Measurements from ENCODE around the gene RNMT. TPM values are rescaled to one million over a fixed set of nuclear protein-coding genes. Genes with fewer than 3 reads are reported as not detected.

The RNMT gene
- polyA plus RNA-seq, 3 donors = 12.9 to 36.4 (median 32.6) TPM

- Mint-ChIP-seq H3K9me3 (peaks cover 29 to 66% (median 55%) of the 10 kb centered on the region in 7 donors), H3K27me3 (ENCODE audit: low read depth in 3 of 3) (no peaks in the 10 kb centered on the region), H3K4me3 (no peak overlapping the region), H3K36me3 (peaks cover 5 to 17% of the 10 kb centered on the region in 2 donors), H3K27ac (no peak overlapping the region), H3K4me1 (peaks cover 3% of the 10 kb centered on the region)
- no peaks in the 10 kb centered on the region for H3K4me1 ChIP-seq (ENCODE audit: control insufficient read depth in 1 of 2, insufficient read depth in 2 of 2, low read length in 2 of 2)
- no peak overlapping the region for H3K9ac ChIP-seq (ENCODE audit: insufficient read depth, low read length, poor library complexity, severe bottlenecking)
- intact Hi-C loops (cut with micrococcal nuclease) = no loop called here
- H3K4me2 ChIP-seq (replicated peaks; ENCODE audit: extremely low read depth, low read length, poor library complexity, severe bottlenecking) = no peak overlapping the region
- H3K27me3 ChIP-seq (ENCODE audit: control insufficient read depth in 2 of 2, insufficient read depth in 2 of 2, low read length in 2 of 2) = no peaks in the 10 kb centered on the region
- H4K20me1 ChIP-seq (ENCODE audit: insufficient read depth, low read length) = no peaks in the 10 kb centered on the region
- peaks cover 42 to 59% of the 10 kb centered on the region in 2 donors for H3K9me3 ChIP-seq (replicated peaks in 1 of 2; ENCODE audit: control insufficient read depth in 1 of 2, insufficient read depth in 1 of 2, low read length in 2 of 2)
- no peak overlapping the region for H3K27ac ChIP-seq (ENCODE audit: low read depth in 1 of 2, low read length in 2 of 2)
- WGBS (ENCODE audit: insufficient coverage) = no CpG with 5 or more reads among the region's 1 CpG
- no peak overlapping the region for H3K4me3 ChIP-seq (replicated peaks in 1 of 3; ENCODE audit: low read depth in 2 of 3, low read length in 3 of 3)
- DNase-seq = no peak
- H3K36me3 ChIP-seq (replicated peaks in 1 of 2; ENCODE audit: control insufficient read depth in 1 of 2, insufficient read depth in 2 of 2, low read length in 2 of 2) = no peaks in the 10 kb centered on the region
- H3K79me2 ChIP-seq (ENCODE audit: insufficient read depth, low read length) = peaks cover 19% of the 10 kb centered on the region
- no peak for TF ChIP-seq CTCF (IDR thresholded peaks at IDR 0.05)
- no peak overlapping the region for H2AFZ ChIP-seq (ENCODE audit: insufficient read depth, low read depth, low read length, poor library complexity, severe bottlenecking)
These were observed 26.3 kb upstream of the RNMT start for GRCh38 chr18:13700153-13700552.

- H3K27ac ChIP-seq (ENCODE audit: low read depth in 1 of 2, low read length in 2 of 2) = no peak overlapping the region
- intact Hi-C loops (cut with micrococcal nuclease) = no loop called here
- WGBS (ENCODE audit: insufficient coverage) = no CpG with 5 or more reads among the region's 1 CpG
- no peak overlapping the region for H3K4me3 ChIP-seq (replicated peaks in 1 of 3; ENCODE audit: low read depth in 2 of 3, low read length in 3 of 3)
- peaks cover 6 to 18% of the 10 kb centered on the region in 2 donors for H3K36me3 Mint-ChIP-seq
- H3K4me2 ChIP-seq (replicated peaks; ENCODE audit: extremely low read depth, low read length, poor library complexity, severe bottlenecking) = no peak overlapping the region
- no peak overlapping the region for H3K4me3 Mint-ChIP-seq
- H3K79me2 ChIP-seq (ENCODE audit: insufficient read depth, low read length) = peaks cover 24% of the 10 kb centered on the region
- H3K36me3 ChIP-seq (replicated peaks in 1 of 2; ENCODE audit: control insufficient read depth in 1 of 2, insufficient read depth in 2 of 2, low read length in 2 of 2) = peaks cover 0 to 10% of the 10 kb centered on the region in 2 donors
- no peaks in the 10 kb centered on the region for H3K4me1 ChIP-seq (ENCODE audit: control insufficient read depth in 1 of 2, insufficient read depth in 2 of 2, low read length in 2 of 2)
- TF ChIP-seq CTCF (IDR thresholded peaks at IDR 0.05) = no peak
- no peaks in the 10 kb centered on the region for H4K20me1 ChIP-seq (ENCODE audit: insufficient read depth, low read length)
- H3K9ac ChIP-seq (ENCODE audit: insufficient read depth, low read length, poor library complexity, severe bottlenecking) = no peak overlapping the region
- H3K9me3 ChIP-seq (replicated peaks in 1 of 2; ENCODE audit: control insufficient read depth in 1 of 2, insufficient read depth in 1 of 2, low read length in 2 of 2) = peaks cover 36 to 65% of the 10 kb centered on the region in 2 donors
- no peaks in the 10 kb centered on the region for H3K27me3 ChIP-seq (ENCODE audit: control insufficient read depth in 2 of 2, insufficient read depth in 2 of 2, low read length in 2 of 2)
- no peaks in the 10 kb centered on the region for H3K27me3 Mint-ChIP-seq (ENCODE audit: low read depth in 3 of 3)
- H3K9me3 Mint-ChIP-seq = peaks cover 28 to 67% (median 50%) of the 10 kb centered on the region in 7 donors
- H3K27ac Mint-ChIP-seq = no peak overlapping the region
- no peaks in the 10 kb centered on the region for H3K4me1 Mint-ChIP-seq
- no peak overlapping the region for H2AFZ ChIP-seq (ENCODE audit: insufficient read depth, low read depth, low read length, poor library complexity, severe bottlenecking)
- DNase-seq = no peak
These were observed 22.6 kb upstream of the RNMT start for GRCh38 chr18:13703899-13704298.

Data from CD14-positive monocyte (primary cell).